GM19463 (cell line): Measurements from ENCODE around the gene ATP23.

ENCODE experiments used
- ATAC-seq: cut with Tn5 transposase; IDR thresholded peaks from one replicate; pipeline ENCODE4 v1.9.1; 2021; ENCODE audit warnings: mild to moderate bottlenecking, moderate library complexity; ENCODE audit not compliant: unreplicated experiment

Gene ATP23

DNA sequence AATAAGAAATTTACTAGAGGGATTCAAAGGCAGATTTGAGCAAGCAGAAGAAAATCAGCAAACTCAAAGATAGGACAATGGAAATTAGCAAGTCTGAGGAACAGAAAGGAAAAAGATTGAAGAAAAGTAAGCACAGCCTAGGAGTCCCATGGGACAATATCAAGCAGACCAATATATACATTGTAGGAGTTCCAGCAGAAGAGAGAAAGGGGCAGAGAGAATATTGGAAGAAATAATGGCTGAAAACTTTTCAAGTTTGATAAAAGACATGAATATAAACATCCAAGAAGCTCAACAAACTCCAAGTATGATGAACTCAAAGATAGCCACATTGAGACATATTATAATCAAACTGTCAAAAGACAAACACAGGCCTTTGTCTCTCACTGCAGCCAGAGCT is 25.2 kb downstream of the ATP23 start:
- no peak for ATAC-seq

DNA sequence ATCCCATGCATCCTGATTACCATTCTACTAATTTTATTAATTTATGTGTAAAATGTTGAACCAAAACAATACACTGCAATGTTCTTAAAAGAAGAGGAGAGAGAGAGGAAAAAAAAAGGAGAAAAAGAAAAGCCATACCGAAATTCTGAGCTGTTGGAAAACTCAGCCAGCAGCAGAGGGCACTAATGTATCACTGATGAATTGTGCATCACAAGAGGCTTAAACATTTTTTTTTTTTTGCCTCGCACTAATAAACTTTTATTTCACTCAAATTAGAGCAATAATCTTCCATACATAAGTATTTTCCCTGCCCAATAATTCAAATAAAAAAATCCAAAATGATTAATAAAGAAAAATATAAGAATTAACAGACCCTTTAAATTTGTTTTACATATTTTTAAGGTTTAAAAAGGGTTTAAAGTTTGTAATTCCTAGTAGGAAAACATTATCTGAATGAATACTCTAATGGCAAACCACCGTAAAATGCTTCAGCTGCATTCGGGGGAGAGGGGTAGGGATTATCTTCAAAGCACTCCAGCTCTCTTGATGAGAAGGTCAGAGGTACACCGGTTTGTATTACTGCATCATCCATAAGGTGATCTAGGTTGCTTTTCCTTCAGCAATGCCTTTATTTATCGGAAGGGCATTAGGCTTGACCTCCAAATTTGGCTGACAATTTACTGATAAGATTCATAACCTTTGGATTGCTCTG is 41.9 kb downstream of the ATP23 start:
- no peak for ATAC-seq

DNA sequence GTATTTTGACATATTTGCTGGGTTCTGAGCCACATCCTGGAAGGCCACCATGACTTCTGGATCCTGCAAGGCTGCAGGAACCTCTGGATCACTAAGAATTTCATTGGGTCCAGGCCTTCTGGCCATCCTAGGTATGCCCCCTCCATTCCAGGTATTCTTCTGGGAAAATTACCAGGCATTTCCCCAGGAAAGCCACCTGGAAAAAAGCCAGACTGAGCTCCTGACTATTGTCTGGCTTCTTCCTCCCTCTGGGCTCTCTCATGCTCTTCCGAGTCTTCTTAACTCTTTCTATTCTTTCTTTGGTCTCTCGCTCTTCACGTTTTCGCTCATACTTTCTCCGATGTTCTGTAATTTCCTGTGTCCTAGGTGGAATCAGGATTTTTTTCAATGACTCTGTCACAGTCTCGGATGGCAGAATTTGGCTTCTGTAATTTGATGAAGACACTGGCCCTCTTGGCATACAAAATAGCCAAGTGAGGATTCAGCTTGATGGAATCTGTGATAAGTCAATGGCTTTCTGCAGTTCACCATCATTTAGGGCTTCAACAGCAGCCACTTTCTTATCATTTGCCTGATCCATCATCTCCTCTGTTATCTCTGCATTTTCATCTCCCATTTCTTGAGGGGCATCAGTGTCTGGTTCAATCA is 42.6 kb downstream of the ATP23 start:
- no peak for ATAC-seq

DNA sequence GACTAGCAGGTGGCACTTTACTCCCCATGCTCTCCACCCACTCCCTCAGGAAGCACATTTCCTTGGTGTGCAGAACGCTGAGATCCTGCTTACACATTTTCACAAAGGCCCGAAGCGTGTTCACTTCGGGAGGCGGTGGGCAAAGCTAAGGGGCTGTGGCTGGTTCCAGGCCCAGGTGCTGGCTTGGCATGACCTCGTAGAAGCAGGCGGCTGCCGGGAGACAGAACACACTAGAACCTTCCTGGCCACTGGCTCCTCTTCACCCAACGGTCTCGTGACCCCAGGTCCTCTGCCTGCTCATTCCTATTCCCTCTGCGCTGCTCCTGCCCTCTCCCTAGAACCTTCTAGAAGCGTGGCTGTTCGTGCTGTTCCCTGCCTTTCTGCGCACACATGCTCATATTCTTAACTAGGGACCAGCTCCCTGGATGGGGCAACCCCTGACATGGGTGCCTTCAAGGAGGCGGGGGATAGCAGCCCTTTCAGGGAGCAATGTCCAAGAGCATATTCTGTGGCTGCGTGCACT is 43.3 kb downstream of the ATP23 start:
- ATAC-seq, result no peak

DNA sequence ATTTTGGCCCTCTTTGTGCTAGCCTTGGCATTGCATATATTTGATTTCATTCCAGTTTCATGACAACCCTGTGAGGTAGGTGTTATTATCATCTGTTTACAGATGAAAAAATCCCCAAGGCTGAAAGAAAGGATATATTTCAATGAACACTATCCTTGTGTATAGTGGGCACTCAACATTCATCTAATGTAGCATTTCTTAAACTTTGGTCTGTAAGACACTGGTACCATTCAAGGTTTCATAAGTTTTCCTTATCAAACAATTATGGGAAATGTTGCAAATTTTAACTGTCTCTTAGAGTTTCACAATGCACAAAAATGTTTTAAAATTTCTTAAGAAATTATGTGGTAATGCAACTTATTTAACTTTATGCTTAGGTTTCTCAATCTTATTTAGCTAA is 44.3 kb downstream of the ATP23 start:
- no peak for ATAC-seq

DNA sequence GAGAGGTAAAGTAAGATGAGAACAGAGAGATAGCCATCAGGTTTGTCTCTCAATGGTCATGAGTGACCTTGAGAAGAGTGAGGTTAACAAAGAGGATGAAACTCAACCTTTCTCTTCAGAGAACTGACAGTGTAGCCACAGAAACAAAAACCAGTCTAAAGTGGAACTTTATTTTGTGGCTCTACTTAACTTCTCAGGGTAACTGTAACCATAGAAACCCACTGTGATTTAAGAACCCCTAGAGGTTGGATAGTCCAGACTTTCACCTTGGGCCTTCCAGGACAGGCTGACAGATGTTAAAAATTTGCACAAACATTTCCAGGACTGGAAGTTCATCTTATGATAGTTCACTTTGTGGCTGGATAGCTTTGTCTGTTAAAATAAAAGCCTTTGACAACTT is 48.5 kb downstream of the ATP23 start:
- ATAC-seq, result no peak

DNA sequence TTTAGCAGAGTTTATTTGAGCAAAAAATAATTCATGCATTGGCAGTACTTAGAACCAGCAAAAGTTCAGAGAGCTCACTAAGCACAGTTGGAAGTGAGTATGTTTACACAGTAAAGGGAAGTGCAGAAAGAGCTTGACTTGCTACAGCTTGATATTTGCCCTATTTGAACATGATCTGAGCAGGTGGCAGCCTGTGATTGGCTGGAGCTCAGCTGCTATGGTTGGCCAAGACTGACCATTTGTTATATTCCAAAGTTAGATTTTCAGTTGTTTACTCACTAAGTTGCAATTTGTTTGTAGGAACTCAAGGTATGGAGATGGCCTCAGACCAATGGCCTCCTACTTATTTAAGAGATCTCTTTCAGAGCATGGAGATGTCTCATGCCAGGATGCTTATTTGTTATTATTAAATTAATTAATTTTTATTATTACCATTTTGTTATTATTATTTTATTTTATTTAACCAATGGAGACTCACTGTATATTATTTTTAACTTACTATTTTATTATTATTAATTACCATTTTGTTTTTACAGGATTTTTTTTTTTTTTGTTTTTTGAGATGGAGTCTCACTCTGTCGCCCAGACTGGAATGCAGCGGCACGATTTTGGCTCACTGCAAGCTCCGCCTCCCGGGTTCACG is 49.0 kb downstream of the ATP23 start:
- no peak for ATAC-seq

DNA sequence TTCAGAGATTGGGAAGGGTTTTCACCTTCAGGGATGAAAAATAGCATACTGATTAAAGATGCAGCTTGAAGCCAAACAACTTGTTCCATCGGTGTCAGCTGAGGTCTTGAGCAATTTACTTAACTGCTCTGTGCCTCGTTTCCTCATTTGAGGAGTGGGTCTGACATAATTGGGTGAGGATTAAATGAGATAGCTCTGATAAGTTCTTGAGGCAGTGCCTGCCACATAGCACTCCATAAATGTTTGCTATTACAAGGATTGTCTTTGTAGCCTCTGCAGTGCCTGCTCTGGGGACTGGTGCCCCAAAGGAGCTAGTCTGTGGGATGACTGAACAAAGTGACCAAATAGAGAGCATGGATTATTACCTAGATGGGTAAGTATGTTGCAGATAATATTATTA is 50.6 kb downstream of the ATP23 start:
- ATAC-seq, result no peak

DNA sequence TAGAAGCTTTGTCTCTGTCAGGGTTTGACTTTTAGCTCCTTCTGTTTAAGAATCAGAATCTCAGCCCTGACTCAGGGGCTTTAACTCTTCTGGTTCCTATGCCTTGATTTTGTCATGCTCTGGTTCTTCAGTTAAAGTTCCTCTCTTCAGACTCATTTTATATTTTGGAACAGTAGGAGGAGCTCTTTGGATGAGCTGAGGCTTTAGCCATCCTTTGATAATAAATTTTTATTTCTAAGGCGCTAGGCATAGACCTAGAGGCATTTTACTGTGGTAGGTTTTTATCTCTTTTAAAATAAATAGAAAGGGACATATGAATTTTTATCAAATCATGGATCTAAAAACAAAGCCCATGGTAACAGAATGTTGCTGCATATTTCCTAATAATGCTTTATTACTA is 51.7 kb downstream of the ATP23 start:
- ATAC-seq, result no peak

DNA sequence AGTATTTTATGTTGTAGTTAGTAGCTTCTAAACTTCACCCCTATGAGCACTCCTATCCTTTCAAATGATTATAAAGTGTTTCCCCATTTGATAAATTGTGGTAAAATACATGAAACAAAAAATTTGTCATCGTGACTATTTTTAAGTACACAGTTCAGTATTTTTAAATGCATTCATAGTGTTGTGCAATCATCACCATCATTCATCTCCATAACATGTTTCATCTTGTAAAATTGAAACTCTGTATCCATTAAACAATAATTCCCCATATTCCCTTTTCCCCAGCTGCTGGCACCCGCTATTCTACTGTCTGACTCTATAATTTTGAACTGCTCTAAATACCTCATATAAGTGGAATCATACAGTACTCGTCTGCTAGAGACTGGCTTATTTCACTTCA is 52.5 kb downstream of the ATP23 start:
- ATAC-seq, result no peak

DNA sequence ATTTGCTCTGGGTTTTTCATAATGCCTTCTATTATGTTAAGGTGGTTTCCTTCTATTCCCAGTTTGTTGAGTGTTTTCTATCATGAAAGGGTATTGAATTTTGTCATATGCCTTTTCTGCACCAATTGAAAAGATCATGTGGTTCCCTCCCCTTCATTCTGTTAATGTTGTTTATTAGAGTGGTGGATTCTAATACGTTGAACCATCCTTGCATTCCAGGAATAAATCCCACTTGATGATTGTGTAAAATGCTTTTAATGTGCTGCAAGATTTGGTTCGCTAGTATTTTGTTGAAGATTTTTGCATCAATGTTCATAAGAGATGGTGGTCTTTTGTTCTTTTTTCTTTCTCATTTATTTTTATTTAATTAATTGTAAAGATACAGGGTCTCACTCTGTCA is 55.2 kb downstream of the ATP23 start:
- ATAC-seq, result no peak

DNA sequence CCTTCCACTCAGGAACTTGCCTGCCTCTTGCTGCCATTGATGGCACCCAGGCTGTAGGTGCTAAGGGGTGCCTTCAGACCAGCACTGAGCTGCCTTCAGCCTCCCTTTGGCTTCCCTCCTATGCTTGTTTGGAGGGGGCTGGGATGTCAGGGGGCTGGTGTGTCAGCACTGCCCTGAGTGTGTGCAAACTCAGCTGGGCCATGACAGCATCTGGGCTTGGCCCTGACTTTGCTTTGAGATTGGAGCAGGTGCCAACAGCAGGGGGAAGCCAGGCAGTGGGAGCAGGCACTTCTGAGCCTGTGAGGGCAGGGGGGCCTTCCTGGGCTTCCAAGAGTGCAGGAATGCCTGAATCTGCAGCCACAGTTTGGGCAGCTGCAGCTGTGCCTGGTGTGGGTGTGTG is 56.9 kb downstream of the ATP23 start:
- no peak for ATAC-seq

DNA sequence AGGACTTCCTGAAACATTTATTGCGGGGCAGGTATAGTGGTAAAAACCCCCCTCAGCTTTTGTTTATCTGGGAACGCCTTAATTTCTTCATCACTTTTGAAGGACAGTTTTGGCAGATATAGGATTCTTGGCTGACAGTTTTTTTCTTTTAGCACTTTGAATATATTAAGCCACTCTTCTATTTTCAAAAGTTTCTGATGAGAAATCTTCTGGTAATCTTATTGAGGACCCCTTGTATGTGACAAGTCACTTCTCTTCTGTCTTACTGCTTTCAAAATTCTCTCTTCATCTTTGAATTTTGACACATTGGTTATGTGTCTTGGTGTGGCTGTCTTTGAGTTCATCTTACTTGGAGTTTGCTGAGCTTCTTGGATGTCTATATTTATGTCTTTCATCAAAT is 59.1 kb downstream of the ATP23 start:
- ATAC-seq, result no peak

DNA sequence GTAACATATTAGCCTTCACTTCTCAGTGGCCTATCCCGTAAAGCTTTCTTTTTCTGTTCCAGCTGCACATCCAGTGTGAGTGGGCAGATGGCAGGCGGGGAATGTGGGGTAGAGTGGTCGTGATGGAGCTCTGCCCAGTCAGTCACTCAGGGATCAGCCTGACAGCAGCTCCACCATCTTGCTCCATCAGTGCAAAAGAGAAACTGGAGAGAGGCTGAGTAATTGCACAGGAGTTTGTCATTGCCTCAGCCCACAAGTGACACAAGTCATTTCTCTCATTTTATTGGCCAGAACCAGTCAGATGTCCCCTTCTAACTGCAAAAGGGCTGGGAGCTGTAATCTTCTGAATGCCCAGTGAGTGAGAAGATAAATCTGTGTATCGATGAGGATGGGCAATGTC is 66.5 kb downstream of the ATP23 start:
- ATAC-seq, result no peak

DNA sequence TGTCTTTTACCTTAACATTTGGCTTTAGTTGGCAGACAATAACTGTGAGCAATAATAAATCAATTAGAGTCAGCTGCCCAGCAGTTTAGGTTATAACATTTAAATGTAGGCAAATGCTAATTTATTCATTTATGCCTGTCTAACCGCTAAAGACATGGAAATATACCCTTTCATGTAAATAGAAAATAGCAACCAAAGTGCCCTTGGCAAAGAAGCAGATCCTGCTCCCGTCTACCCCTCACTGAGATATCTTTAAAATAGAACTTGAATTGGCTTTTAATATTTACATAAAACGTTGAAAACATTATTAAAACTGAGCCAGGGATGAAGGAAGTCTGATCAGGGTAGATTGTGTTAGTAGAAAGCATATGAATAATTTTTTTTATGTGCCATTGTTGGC is 67.3 kb downstream of the ATP23 start:
- no peak for ATAC-seq
